Endothelial cell of umbilical vein (primary cell): ENCODE measurements around the gene CLDN1.

Source experiments
- EZH2 ChIP-seq: IDR thresholded peaks from 2 replicates; pipeline ENCODE4 v1.6.1; 2012; ENCODE audit warnings: borderline replicate concordance, low read depth, mild to moderate bottlenecking, moderate library complexity, low read length, inconsistent platforms; ENCODE audit not compliant: severe bottlenecking
- GATA2 ChIP-seq: IDR thresholded peaks from 2 replicates; pipeline ENCODE4 v1.7.0; 2011; ENCODE audit warnings: low read depth, mild to moderate bottlenecking, moderate library complexity, mixed read lengths, low read length; ENCODE audit not compliant: insufficient read length, insufficient read depth
- JUN ChIP-seq: IDR thresholded peaks from 2 replicates; pipeline ENCODE4 v1.6.1; 2011; ENCODE audit warnings: borderline replicate concordance, low read depth; ENCODE audit not compliant: insufficient read length, insufficient read depth
- MAX ChIP-seq: IDR thresholded peaks from 2 replicates; pipeline ENCODE4 v1.6.1; 2011; ENCODE audit not compliant: insufficient read depth, insufficient read length
- POLR2A ChIP-seq: IDR thresholded peaks from 2 replicates; pipeline ENCODE4 v1.6.1; 2012; ENCODE audit warnings: low read depth, mild to moderate bottlenecking, control low read depth, low read length
- POLR2AphosphoS5 ChIP-seq: IDR thresholded peaks from 2 replicates; pipeline ENCODE4 v1.6.1; 2012; ENCODE audit warnings: low read depth, mild to moderate bottlenecking, control low read depth, low read length, moderate library complexity; ENCODE audit not compliant: insufficient read depth
- TF ChIP-seq, protein P1 (sequence below), 2 donors: IDR thresholded peaks; 1 replicate in 1 of 2; 2 replicates in 1 of 2; pipeline ENCODE4 v1.5.1; 2011; ENCODE audit warnings: low read length in 2 of 2, mild to moderate bottlenecking in 2 of 2, moderate library complexity in 2 of 2, control low read depth in 1 of 2, inconsistent platforms in 1 of 2, low read depth in 1 of 2; ENCODE audit not compliant: insufficient read depth in 1 of 2; ENCODE audit errors: extremely low read depth in 1 of 2

DNA sequence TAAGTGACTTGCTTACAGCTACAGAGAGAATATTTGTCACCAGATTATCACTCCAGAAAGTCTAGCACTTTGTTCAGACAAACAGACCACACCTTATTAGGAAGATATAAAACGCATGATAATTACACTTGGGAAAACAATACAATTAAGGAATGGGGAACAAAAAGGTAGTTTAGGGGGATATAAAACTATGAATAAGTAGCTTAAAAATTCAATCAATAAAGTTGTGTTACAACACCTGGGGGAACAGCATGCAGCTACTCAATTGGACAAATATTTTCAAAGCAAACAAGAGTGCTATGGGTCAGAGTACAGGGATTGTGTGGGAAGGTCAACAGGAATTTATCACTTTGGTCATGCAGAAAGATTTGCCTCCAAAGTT is 15.1 kb downstream of the CLDN1 start:
- TF ChIP-seq, protein P1, sequence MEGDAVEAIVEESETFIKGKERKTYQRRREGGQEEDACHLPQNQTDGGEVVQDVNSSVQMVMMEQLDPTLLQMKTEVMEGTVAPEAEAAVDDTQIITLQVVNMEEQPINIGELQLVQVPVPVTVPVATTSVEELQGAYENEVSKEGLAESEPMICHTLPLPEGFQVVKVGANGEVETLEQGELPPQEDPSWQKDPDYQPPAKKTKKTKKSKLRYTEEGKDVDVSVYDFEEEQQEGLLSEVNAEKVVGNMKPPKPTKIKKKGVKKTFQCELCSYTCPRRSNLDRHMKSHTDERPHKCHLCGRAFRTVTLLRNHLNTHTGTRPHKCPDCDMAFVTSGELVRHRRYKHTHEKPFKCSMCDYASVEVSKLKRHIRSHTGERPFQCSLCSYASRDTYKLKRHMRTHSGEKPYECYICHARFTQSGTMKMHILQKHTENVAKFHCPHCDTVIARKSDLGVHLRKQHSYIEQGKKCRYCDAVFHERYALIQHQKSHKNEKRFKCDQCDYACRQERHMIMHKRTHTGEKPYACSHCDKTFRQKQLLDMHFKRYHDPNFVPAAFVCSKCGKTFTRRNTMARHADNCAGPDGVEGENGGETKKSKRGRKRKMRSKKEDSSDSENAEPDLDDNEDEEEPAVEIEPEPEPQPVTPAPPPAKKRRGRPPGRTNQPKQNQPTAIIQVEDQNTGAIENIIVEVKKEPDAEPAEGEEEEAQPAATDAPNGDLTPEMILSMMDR (IDR thresholded peaks at IDR 0.05; ENCODE audit: extremely low read depth in 1 of 2, insufficient read depth in 1 of 2, low read depth in 1 of 2, low read length in 2 of 2), result no peak
- no peak for TF ChIP-seq JUN
- no peak for TF ChIP-seq POLR2A
- no peak for TF ChIP-seq GATA2
- TF ChIP-seq MAX, result no peak
- TF ChIP-seq POLR2AphosphoS5, result no peak
- no peak for TF ChIP-seq EZH2
